GM18907 (cell line): Measurements from ENCODE around the gene TIMM13.
"Not testable (repeated sequence)": the region's sequence is repeated elsewhere in the genome, so short reads cannot be mapped to it uniquely, and the experiment has no call there.

Experiments used
- ATAC-seq: cut with Tn5 transposase; IDR thresholded peaks from one replicate; pipeline ENCODE4 v1.9.1; 2021; ENCODE audit warnings: mild to moderate bottlenecking, moderate library complexity; ENCODE audit not compliant: unreplicated experiment

TIMM13 gene

GRCh38 chr19:2427429-2428320, at the start of gene TIMM13:
TSS of gene TIMM13 (minus strand) at chr19:2427586. CDS start at chr19:2427533, 53 bp downstream.
- peak; percentile 74 for ATAC-seq

- peak; percentile 2 for ATAC-seq
Observed at GRCh38 chr19:2476451-2477140, 49.2 kb upstream of the TIMM13 start.

GRCh38 chr19:2475702-2476450, 48.5 kb upstream of the TIMM13 start, which contains the start of gene GADD45B:
TSS of gene GADD45B (plus strand) at chr19:2476127. CDS start at chr19:2476359, 232 bp downstream.
- ATAC-seq, result peak; percentile 54

- ATAC-seq, result peak; percentile 10
Observed at GRCh38 chr19:2475018-2475701, 47.8 kb upstream of the TIMM13 start.

GRCh38 chr19:2474232-2475017, 47.0 kb upstream of the TIMM13 start:
- peak; percentile 34 for ATAC-seq

- ATAC-seq, result not testable (repeated sequence)
Observed at GRCh38 chr19:2469915-2470200, 42.5 kb upstream of the TIMM13 start.

- ATAC-seq, result no peak
Observed at GRCh38 chr19:2469102-2469914, 41.9 kb upstream of the TIMM13 start.

GRCh38 chr19:2468596-2468995, 41.2 kb upstream of the TIMM13 start:
- no peak for ATAC-seq

- ATAC-seq, result no peak
Observed at GRCh38 chr19:2464389-2464788, 37.0 kb upstream of the TIMM13 start.

- not testable (repeated sequence) for ATAC-seq
Observed at GRCh38 chr19:2463694-2464093, 36.3 kb upstream of the TIMM13 start.

GRCh38 chr19:2462635-2463421, 35.4 kb upstream of the TIMM13 start:
- no peak for ATAC-seq

- ATAC-seq, result peak; percentile 56
Observed at GRCh38 chr19:2461751-2462634, 34.6 kb upstream of the TIMM13 start.

- no peak for ATAC-seq
Observed at GRCh38 chr19:2460245-2460644, 32.9 kb upstream of the TIMM13 start.

- ATAC-seq, result not testable (repeated sequence)
Observed at GRCh38 chr19:2458776-2459175, 31.4 kb upstream of the TIMM13 start.

GRCh38 chr19:2458054-2458453, 30.7 kb upstream of the TIMM13 start:
- no peak for ATAC-seq

- no peak for ATAC-seq
Observed at GRCh38 chr19:2457394-2458037, 30.1 kb upstream of the TIMM13 start.
